SK-N-SH (cell line): Measurements from ENCODE around the gene UCP1.

Experiments used
- EZH2phosphoT487 ChIP-seq: fragments of 200-600 bp; sonication (generic); IDR thresholded peaks from 2 replicates; pipeline ENCODE4 v1.6.1; 2017; ENCODE audit warnings: low read depth, mixed run types, mild to moderate bottlenecking, antibody characterized with exemption, moderate library complexity, borderline replicate concordance
- FOSL2 ChIP-seq: IDR thresholded peaks from 2 replicates; pipeline ENCODE4 v1.4.0; 2012; ENCODE audit warnings: low read depth, mild to moderate bottlenecking, moderate library complexity, borderline replicate concordance
- FOXM1 ChIP-seq: IDR thresholded peaks from 2 replicates; pipeline ENCODE4 v1.4.0; 2012; ENCODE audit warnings: low read depth, mild to moderate bottlenecking
- JUND ChIP-seq: IDR thresholded peaks from 2 replicates; pipeline ENCODE4 v1.4.0; 2012
- MXI1 ChIP-seq: IDR thresholded peaks from 2 replicates; pipeline ENCODE4 v1.6.1; 2012; ENCODE audit warnings: mild to moderate bottlenecking, low read depth, low read length, improper control_type of control experiment
- POLR2AphosphoS5 ChIP-seq: IDR thresholded peaks from 2 replicates; pipeline ENCODE4 v1.6.1; 2012; ENCODE audit warnings: low read depth, low read length
- SIN3A ChIP-seq: IDR thresholded peaks from 2 replicates; pipeline ENCODE4 v1.6.1; 2012; ENCODE audit warnings: low read depth, mild to moderate bottlenecking, low read length, moderate library complexity, borderline replicate concordance
- TAF1 ChIP-seq: IDR thresholded peaks from 2 replicates; pipeline ENCODE4 v1.6.1; 2012; ENCODE audit warnings: low read depth, mild to moderate bottlenecking, low read length, moderate library complexity, borderline replicate concordance
- TF ChIP-seq, protein P1 (sequence below): fragments of 200-600 bp; sonication (generic); IDR thresholded peaks from 2 replicates; pipeline ENCODE4 v1.6.1; 2017; ENCODE audit warnings: antibody characterized with exemption, mild to moderate bottlenecking, moderate library complexity

- TF ChIP-seq JUND: no peak
- TF ChIP-seq EZH2phosphoT487: no peak; the same call in 1 of the 2 replicates
- TF ChIP-seq, protein P1, sequence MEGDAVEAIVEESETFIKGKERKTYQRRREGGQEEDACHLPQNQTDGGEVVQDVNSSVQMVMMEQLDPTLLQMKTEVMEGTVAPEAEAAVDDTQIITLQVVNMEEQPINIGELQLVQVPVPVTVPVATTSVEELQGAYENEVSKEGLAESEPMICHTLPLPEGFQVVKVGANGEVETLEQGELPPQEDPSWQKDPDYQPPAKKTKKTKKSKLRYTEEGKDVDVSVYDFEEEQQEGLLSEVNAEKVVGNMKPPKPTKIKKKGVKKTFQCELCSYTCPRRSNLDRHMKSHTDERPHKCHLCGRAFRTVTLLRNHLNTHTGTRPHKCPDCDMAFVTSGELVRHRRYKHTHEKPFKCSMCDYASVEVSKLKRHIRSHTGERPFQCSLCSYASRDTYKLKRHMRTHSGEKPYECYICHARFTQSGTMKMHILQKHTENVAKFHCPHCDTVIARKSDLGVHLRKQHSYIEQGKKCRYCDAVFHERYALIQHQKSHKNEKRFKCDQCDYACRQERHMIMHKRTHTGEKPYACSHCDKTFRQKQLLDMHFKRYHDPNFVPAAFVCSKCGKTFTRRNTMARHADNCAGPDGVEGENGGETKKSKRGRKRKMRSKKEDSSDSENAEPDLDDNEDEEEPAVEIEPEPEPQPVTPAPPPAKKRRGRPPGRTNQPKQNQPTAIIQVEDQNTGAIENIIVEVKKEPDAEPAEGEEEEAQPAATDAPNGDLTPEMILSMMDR: no peak
- TF ChIP-seq FOXM1: no peak
- TF ChIP-seq POLR2AphosphoS5: no peak
- no peak for TF ChIP-seq SIN3A
- TF ChIP-seq TAF1: no peak
- no peak for TF ChIP-seq FOSL2
- peak; percentile 50; the same call in 1 of the 2 replicates for TF ChIP-seq MXI1
Observed at GRCh38 chr4:140568507-140569306, at the start of gene UCP1.
